Common myeloid progenitor, CD34-positive (primary cell): ENCODE results near the gene RASA1.

Experiments used
- CTCF ChIA-PET: fragments of 350-600 bp; sonication (Branson Sonifier 250); formaldehyde crosslinking; loops from one replicate; lab custom pipeline; 2021; ENCODE audit warnings: antibody characterized with exemption; lab: Charles Lee
- POLR2A ChIA-PET: fragments of 350-600 bp; sonication (Branson Sonifier 250); formaldehyde crosslinking; loops from one replicate; lab custom pipeline; 2021; ENCODE audit warnings: antibody characterized with exemption; lab: Charles Lee
- DNase-seq, 3 donors: peaks; one replicate each; pipeline versions ENCODE4 v3.0.0 to v3.0.0-alpha.2; 2013
- H3K27ac ChIP-seq, 2 experiments: 1 replicate in 1 of 2; 2 replicates in 1 of 2; pipeline ENCODE4 v1.7.0; 2013; ENCODE audit warnings: inconsistent platforms in 2 of 2, low read length in 2 of 2, mild to moderate bottlenecking in 2 of 2, low read depth in 1 of 2, moderate library complexity in 1 of 2; ENCODE audit not compliant: severe bottlenecking in 2 of 2, insufficient read depth in 1 of 2, poor library complexity in 1 of 2
- H3K27me3 ChIP-seq, 5 experiments: replicated peaks in 2 of 5; 1 replicate in 3 of 5; 2 replicates in 2 of 5; pipeline versions ENCODE4 v1.6.1 to v1.7.0; 2013; ENCODE audit warnings: low read length in 4 of 5, mild to moderate bottlenecking in 2 of 5, moderate library complexity in 2 of 5, inconsistent platforms in 1 of 5; ENCODE audit not compliant: insufficient read depth in 5 of 5, control insufficient read depth in 4 of 5
- H3K36me3 ChIP-seq, 4 experiments: 1 replicate in 2 of 4; 2 replicates in 2 of 4; pipeline versions ENCODE4 v1.6.1 to v1.7.0; 2013; ENCODE audit warnings: low read length in 3 of 4, control low read depth in 1 of 4, mild to moderate bottlenecking in 1 of 4; ENCODE audit not compliant: control insufficient read depth in 4 of 4, insufficient read depth in 4 of 4
- H3K4me1 ChIP-seq, 4 experiments: 1 replicate in 3 of 4; 2 replicates in 1 of 4; pipeline versions ENCODE4 v1.6.1 to v1.7.1; 2013; ENCODE audit warnings: low read length in 3 of 4, mild to moderate bottlenecking in 3 of 4, control low read depth in 1 of 4, inconsistent platforms in 1 of 4, moderate library complexity in 1 of 4; ENCODE audit not compliant: control insufficient read depth in 4 of 4, insufficient read depth in 4 of 4; ENCODE audit errors: control extremely low read depth in 1 of 4
- H3K4me3 ChIP-seq, 7 experiments: 1 replicate in 4 of 7; 2 replicates in 3 of 7; pipeline versions ENCODE4 v1.5.1 to v1.7.0; 2013; ENCODE audit warnings: mild to moderate bottlenecking in 7 of 7, low read length in 6 of 7, moderate library complexity in 6 of 7, inconsistent platforms in 2 of 7, low read depth in 2 of 7, control low read depth in 1 of 7; ENCODE audit not compliant: insufficient read depth in 4 of 7, control insufficient read depth in 1 of 7; ENCODE audit errors: extremely low read depth in 1 of 7
- H3K9me3 ChIP-seq, 5 experiments: 1 replicate in 4 of 5; 2 replicates in 1 of 5; pipeline versions ENCODE4 v1.6.1 to v1.7.1; 2013; ENCODE audit warnings: low read length in 4 of 5, mild to moderate bottlenecking in 2 of 5, inconsistent platforms in 1 of 5, low read depth in 1 of 5, moderate library complexity in 1 of 5; ENCODE audit not compliant: control insufficient read depth in 4 of 5, insufficient read depth in 2 of 5; ENCODE audit errors: control extremely low read depth in 1 of 5
- WGBS: methylation state at CpG from one replicate; pipeline ENCODE4 v1.1.5; 2013; ENCODE audit not compliant: insufficient coverage; 5-methylcytosine and 5-hydroxymethylcytosine counted together

The RASA1 gene

GRCh38 chr5:87340716-87341115 is 73.0 kb downstream of the RASA1 start:
- peak overlapping the region in 1 of 2 experiments; percentile 60 for H3K27ac ChIP-seq
- POLR2A ChIA-PET = no interaction called here
- WGBS = 10% methylated on average over 2 of the region's 2 CpGs

GRCh38 chr5:87347272-87347671 is 79.6 kb downstream of the RASA1 start:
- no peak for DNase-seq
- WGBS = no CpG with 5 or more reads among the region's 1 CpG
- peaks cover 0 to 6% (median 0%) of the 10 kb centered on the region in 4 experiments for H3K4me1 ChIP-seq
- POLR2A ChIA-PET = no interaction called here
- no peaks in the 10 kb centered on the region for H3K27me3 ChIP-seq
- no peak overlapping the region for H3K27ac ChIP-seq
- CTCF ChIA-PET = interaction anchor here (1.1 kb wide), 1 partner anchor 33 kb away, joined by 3 read pairs; no protein-coding TSS in a partner anchor
- H3K36me3 ChIP-seq = peaks cover under 1 to 22% (median 15%) of the 10 kb centered on the region in 4 experiments
- H3K4me3 ChIP-seq = no peak overlapping the region
- no peaks in the 10 kb centered on the region for H3K9me3 ChIP-seq

More at GRCh38 chr5:87340716-87341115, 73.0 kb downstream of the RASA1 start:
- Histone ChIP-seq H3K9me3 (no peaks in the 10 kb centered on the region), H3K36me3 (peaks cover 7 to 25% (median 12%) of the 10 kb centered on the region in 4 experiments), H3K4me3 (peak overlapping the region in 6 of 7 experiments; percentile 5 to 64 (median 27)), H3K4me1 (peaks cover 2 to 14% (median 7%) of the 10 kb centered on the region in 4 experiments), H3K27me3 (no peaks in the 10 kb centered on the region)
- CTCF ChIA-PET = no interaction called here
- peak; percentile 38 to 86 (median 75) for DNase-seq

GRCh38 chr5:87347841-87348240 is 80.2 kb downstream of the RASA1 start:
- DNase-seq = no peak
- Histone ChIP-seq H3K27ac (no peak overlapping the region), H3K36me3 (peaks cover 0 to 18% (median 12%) of the 10 kb centered on the region in 4 experiments), H3K4me1 (peaks cover 0 to 6% (median 0%) of the 10 kb centered on the region in 4 experiments), H3K9me3 (no peaks in the 10 kb centered on the region), H3K4me3 (no peak overlapping the region), H3K27me3 (no peaks in the 10 kb centered on the region)
- ChIA-PET CTCF (interaction anchor here (1.1 kb wide), 1 partner anchor 32 kb away, joined by 3 read pairs; no protein-coding TSS in a partner anchor), POLR2A (no interaction called here)

- no peak for DNase-seq
- Histone ChIP-seq H3K27me3 (no peaks in the 10 kb centered on the region), H3K9me3 (peaks cover 0 to 3% (median 1%) of the 10 kb centered on the region in 5 experiments), H3K4me1 (peaks cover 0 to 2% (median 0%) of the 10 kb centered on the region in 4 experiments), H3K27ac (no peak overlapping the region), H3K4me3 (no peak overlapping the region), H3K36me3 (peaks cover 20 to 40% (median 28%) of the 10 kb centered on the region in 4 experiments)
- WGBS = no CpG with 5 or more reads among the region's 1 CpG
- POLR2A ChIA-PET = no interaction called here
- CTCF ChIA-PET = no interaction called here
Observed at GRCh38 chr5:87354496-87354895, 86.8 kb downstream of the RASA1 start.

- WGBS = no CpG with 5 or more reads among the region's 2 CpGs
- Histone ChIP-seq H3K27me3 (no peaks in the 10 kb centered on the region), H3K4me3 (no peak overlapping the region), H3K36me3 (peaks cover 20 to 34% (median 25%) of the 10 kb centered on the region in 4 experiments), H3K9me3 (peaks cover 0 to 3% (median 1%) of the 10 kb centered on the region in 5 experiments), H3K27ac (no peak overlapping the region), H3K4me1 (no peaks in the 10 kb centered on the region)
- POLR2A ChIA-PET = no interaction called here
- no peak for DNase-seq
- CTCF ChIA-PET = no interaction called here
Observed at GRCh38 chr5:87359106-87359505, 91.4 kb downstream of the RASA1 start.

GRCh38 chr5:87360132-87360531 is 92.4 kb downstream of the RASA1 start:
- H3K4me3 ChIP-seq = no peak overlapping the region
- H3K27me3 ChIP-seq = no peaks in the 10 kb centered on the region
- peaks cover 16 to 31% (median 20%) of the 10 kb centered on the region in 4 experiments for H3K36me3 ChIP-seq
- ChIA-PET POLR2A (no interaction called here), CTCF (interaction anchor here (0.7 kb wide), 1 partner anchor 9 kb away, joined by 3 read pairs; no protein-coding TSS in a partner anchor)
- no peaks in the 10 kb centered on the region for H3K4me1 ChIP-seq
- 100% methylated on average over 10 of the region's 11 CpGs for WGBS
- H3K9me3 ChIP-seq = peaks cover 0 to 3% (median under 1%) of the 10 kb centered on the region in 5 experiments
- no peak for DNase-seq
- H3K27ac ChIP-seq = no peak overlapping the region

- Histone ChIP-seq H3K36me3 (peaks cover 11 to 22% (median 16%) of the 10 kb centered on the region in 4 experiments), H3K9me3 (peaks cover 0 to 2% (median 0%) of the 10 kb centered on the region in 5 experiments), H3K4me1 (no peaks in the 10 kb centered on the region), H3K27me3 (no peaks in the 10 kb centered on the region), H3K27ac (no peak overlapping the region), H3K4me3 (no peak overlapping the region)
- ChIA-PET POLR2A (no interaction called here), CTCF (no interaction called here)
- DNase-seq = no peak
- WGBS = no CpG with 5 or more reads among the region's 2 CpGs
Observed at GRCh38 chr5:87361031-87361445, 93.4 kb downstream of the RASA1 start.
